Measurements from ENCODE around the gene CD300LD. TPM values are rescaled to one million over a fixed set of nuclear protein-coding genes. Genes with fewer than 3 reads are reported as not detected.
"Not testable (repeated sequence)": the region's sequence is repeated elsewhere in the genome, so short reads cannot be mapped to it uniquely, and the experiment has no call there.

CD300LD gene
- polyA plus RNA-seq, 1 donor from 2014 or later = not detected

DNA sequence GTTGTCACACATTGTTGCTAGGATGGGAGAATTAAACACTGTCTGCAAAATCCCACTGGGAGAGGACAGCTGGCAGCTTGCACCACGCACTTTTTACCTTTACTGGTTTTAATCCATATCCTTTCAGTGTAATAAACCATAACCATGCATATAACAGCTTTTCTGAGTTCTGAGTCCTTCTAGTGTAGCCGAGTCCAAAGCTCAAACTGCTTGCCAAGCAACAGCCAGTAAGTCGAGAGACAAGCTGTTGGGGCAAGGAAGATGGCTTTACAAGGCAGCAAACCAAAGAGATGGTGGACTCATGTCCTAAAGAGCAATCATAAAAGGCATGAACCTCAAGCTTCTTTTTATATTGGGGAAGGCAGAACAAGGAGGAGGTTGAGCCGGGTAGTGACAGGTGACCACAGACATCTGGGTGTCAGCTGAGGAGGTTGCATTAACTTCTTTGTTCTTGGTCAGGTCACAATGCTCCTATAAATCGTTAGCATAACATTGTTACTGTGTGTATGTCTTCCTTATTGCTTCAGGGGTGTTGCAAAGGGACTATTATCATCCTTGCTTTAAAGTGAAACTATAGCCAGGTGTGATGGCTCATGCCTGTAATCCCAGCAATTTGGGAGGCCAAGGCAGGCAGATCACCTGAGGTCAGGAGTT, 17.5 kb downstream of the CD300LD start:
- Histone ChIP-seq H3K9ac (ENCODE audit: low read length) (no peak overlapping the region), H3F3A (ENCODE audit: insufficient read depth, low read length, poor library complexity, severe bottlenecking) (no peaks in the 10 kb centered on the region), H3K4me2 (ENCODE audit: low read length) (no peak overlapping the region), H3K79me2 (replicated peaks; ENCODE audit: insufficient read depth, low read length) (no peaks in the 10 kb centered on the region), H3K27me3 (ENCODE audit: insufficient read depth, low read depth, low read length) (no peaks in the 10 kb centered on the region), H3K36me3 (ENCODE audit: insufficient read depth, low read length) (no peaks in the 10 kb centered on the region), H3K4me3 (ENCODE audit: low read length) (no peak overlapping the region), H3K9me3 (ENCODE audit: low read length) (no peaks in the 10 kb centered on the region), H4K20me1 (ENCODE audit: insufficient read depth) (no peaks in the 10 kb centered on the region), H3K27ac (ENCODE audit: low read length) (no peak overlapping the region), H2AFZ (ENCODE audit: low read depth, low read length) (no peak overlapping the region), H3K9me2 (ENCODE audit: insufficient read depth, low read length) (no peaks in the 10 kb centered on the region)
- TF ChIP-seq TAF1 (IDR thresholded peaks at IDR 0.05; ENCODE audit: low read depth) (no peak), EP300 (conservative IDR thresholded peaks at IDR 0.05; ENCODE audit: poor library complexity, severe bottlenecking) (no peak), MXI1 (conservative IDR thresholded peaks at IDR 0.05; ENCODE audit: poor library complexity, severe bottlenecking) (no peak)

DNA sequence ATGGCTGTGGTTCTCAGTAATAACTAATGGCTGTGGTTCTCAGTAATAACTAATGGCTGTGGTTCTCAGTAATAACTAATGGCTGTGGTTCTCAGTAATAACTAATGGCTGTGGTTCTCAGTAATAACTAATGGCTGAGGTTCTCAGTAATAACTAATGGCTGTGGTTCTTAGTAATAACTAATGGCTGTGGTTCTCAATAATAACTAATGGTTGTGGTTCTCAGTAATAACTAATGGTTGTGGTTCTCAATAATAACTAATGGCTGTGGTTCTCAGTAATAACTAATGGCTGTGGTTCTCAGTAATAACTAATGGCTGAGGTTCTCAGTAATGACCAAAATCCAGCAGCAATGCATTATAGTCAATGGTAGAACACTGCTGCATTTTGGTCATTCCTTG, 18.4 kb downstream of the CD300LD start:
- H3K4me3 ChIP-seq (ENCODE audit: low read length); H3K27me3 ChIP-seq (ENCODE audit: insufficient read depth, low read depth, low read length); H3K9me2 ChIP-seq (ENCODE audit: insufficient read depth, low read length); H3K9me3 ChIP-seq (ENCODE audit: low read length); H3K36me3 ChIP-seq (ENCODE audit: insufficient read depth, low read length); H4K20me1 ChIP-seq (ENCODE audit: insufficient read depth); H3K4me2 ChIP-seq (ENCODE audit: low read length); H3K27ac ChIP-seq (ENCODE audit: low read length); H3K79me2 ChIP-seq (replicated peaks; ENCODE audit: insufficient read depth, low read length); H3K9ac ChIP-seq (ENCODE audit: low read length); H3F3A ChIP-seq (ENCODE audit: insufficient read depth, low read length, poor library complexity, severe bottlenecking); H2AFZ ChIP-seq (ENCODE audit: low read depth, low read length): not testable (repeated sequence)

DNA sequence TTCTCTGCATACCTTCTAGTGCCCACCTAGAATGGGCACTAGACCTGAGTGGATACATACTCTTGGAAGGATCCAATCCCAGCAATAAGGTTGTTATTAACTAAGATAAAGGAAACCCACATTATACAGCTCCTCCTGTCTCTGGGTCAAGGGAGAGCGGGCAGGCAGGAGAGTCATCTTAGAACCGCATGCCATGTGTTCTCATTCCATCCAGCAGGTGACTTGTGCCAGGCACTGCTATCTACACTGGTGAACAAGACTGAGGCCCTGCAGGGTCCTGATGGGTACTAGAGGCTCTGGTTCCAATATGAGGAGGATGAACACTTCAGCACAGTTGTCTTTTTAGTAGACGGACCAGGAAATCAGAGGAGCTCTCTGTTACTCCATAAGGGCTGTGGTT, 18.9 kb downstream of the CD300LD start:
- no peak overlapping the region for H3K4me3 ChIP-seq (ENCODE audit: low read length)
- no peaks in the 10 kb centered on the region for H3K79me2 ChIP-seq (replicated peaks; ENCODE audit: insufficient read depth, low read length)
- H3K9me3 ChIP-seq (ENCODE audit: low read length) = no peaks in the 10 kb centered on the region
- H3K36me3 ChIP-seq (ENCODE audit: insufficient read depth, low read length) = no peaks in the 10 kb centered on the region
- H3F3A ChIP-seq (ENCODE audit: insufficient read depth, low read length, poor library complexity, severe bottlenecking) = no peaks in the 10 kb centered on the region
- no peak overlapping the region for H3K4me2 ChIP-seq (ENCODE audit: low read length)
- no peaks in the 10 kb centered on the region for H3K27me3 ChIP-seq (ENCODE audit: insufficient read depth, low read depth, low read length)
- H3K27ac ChIP-seq (ENCODE audit: low read length) = no peak overlapping the region
- H3K9ac ChIP-seq (ENCODE audit: low read length) = no peak overlapping the region
- H4K20me1 ChIP-seq (ENCODE audit: insufficient read depth) = no peaks in the 10 kb centered on the region
- TF ChIP-seq, protein P1, sequence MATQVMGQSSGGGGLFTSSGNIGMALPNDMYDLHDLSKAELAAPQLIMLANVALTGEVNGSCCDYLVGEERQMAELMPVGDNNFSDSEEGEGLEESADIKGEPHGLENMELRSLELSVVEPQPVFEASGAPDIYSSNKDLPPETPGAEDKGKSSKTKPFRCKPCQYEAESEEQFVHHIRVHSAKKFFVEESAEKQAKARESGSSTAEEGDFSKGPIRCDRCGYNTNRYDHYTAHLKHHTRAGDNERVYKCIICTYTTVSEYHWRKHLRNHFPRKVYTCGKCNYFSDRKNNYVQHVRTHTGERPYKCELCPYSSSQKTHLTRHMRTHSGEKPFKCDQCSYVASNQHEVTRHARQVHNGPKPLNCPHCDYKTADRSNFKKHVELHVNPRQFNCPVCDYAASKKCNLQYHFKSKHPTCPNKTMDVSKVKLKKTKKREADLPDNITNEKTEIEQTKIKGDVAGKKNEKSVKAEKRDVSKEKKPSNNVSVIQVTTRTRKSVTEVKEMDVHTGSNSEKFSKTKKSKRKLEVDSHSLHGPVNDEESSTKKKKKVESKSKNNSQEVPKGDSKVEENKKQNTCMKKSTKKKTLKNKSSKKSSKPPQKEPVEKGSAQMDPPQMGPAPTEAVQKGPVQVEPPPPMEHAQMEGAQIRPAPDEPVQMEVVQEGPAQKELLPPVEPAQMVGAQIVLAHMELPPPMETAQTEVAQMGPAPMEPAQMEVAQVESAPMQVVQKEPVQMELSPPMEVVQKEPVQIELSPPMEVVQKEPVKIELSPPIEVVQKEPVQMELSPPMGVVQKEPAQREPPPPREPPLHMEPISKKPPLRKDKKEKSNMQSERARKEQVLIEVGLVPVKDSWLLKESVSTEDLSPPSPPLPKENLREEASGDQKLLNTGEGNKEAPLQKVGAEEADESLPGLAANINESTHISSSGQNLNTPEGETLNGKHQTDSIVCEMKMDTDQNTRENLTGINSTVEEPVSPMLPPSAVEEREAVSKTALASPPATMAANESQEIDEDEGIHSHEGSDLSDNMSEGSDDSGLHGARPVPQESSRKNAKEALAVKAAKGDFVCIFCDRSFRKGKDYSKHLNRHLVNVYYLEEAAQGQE (IDR thresholded peaks at IDR 0.05; ENCODE audit: borderline replicate concordance) = no peak
- TF ChIP-seq EZH2 (IDR thresholded peaks at IDR 0.05; ENCODE audit: borderline replicate concordance, insufficient read depth, low read length, poor library complexity, severe bottlenecking) (no peak), POLR2AphosphoS5 (IDR thresholded peaks at IDR 0.05) (no peak), EP300 (conservative IDR thresholded peaks at IDR 0.05; ENCODE audit: poor library complexity, severe bottlenecking) (no peak), SMC3 (conservative IDR thresholded peaks at IDR 0.05; ENCODE audit: poor library complexity) (no peak), TAF1 (IDR thresholded peaks at IDR 0.05; ENCODE audit: low read depth) (no peak)
- H3K9me2 ChIP-seq (ENCODE audit: insufficient read depth, low read length) = no peaks in the 10 kb centered on the region
- H2AFZ ChIP-seq (ENCODE audit: low read depth, low read length) = no peak overlapping the region
